GM18520 (cell line): Measurements from ENCODE around the gene PPIP5K1.
A peak's percentile ranks its signal among the peaks of the same experiment; 100 is the strongest.

ENCODE experiments used
- ATAC-seq: cut with Tn5 transposase; IDR thresholded peaks from one replicate; pipeline ENCODE4 v1.9.1; 2021; ENCODE audit not compliant: unreplicated experiment

Gene PPIP5K1

DNA sequence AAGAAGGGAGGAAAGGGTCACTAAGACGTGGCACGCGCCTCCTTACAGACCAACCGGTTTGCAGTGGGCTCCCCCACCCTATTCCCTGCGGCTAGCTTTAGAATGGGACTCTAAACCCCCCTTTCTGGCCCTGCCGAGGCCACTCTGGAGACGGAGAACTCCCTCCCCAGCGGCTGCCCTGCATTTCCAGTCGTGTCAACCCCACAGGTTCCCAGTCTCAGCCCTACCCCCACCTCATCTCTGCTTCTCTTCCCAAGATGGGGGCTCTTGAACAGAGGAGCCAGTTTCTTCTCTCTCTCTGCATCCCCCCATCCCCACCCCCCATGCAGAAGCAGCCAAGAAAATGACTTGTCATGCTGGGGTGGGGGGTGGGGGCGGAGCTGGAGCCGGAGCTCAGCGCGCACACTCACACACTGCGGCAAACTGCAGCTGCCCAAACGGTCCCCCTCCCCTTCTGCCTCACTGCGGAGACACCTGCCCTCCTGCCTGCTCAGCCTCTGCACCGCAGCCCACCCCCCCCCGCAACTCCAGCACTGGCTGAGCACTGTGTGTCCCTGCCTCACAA is 71.7 kb downstream of the PPIP5K1 start:
- no peak for ATAC-seq

DNA sequence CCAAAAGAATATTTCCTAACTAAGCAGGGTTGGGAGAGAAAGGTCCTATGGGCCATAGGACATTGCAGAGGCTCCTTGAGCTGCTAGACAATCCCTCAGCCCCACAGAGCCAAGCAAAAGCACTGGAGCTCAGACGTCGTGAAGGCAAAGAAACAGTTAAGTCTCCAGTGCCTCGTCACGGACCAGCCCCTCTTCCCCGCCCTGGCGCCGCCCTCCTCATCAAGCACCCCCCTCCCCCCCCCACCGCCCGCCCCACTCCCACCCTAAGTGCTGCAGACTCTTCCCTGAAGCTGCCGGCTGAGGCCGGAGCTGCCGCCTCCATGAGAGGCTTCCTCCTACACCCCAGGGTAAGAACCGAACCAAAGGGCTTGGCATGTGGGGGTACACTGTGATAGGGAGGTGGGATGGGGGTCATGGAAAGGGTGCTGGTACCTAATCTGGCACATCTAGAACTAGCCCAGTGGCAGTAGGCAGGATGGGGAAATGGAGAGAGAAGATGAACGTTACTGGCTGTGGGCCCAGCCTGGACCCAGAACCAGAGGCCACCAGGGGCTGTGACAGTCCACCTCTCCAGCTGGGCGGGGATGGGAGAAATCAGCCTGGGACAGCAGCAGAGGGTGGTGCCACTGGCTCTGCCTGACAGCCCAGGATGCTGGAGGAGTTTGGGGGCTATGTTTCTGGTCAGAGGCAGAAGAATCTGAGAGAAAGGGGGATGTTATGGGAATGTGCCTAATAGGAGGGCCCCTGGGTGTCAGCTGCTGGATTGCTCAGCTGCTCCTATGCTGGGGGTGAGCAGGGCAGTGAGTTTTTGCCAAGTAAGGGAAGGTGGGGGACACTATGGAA is 72.4 kb downstream of the PPIP5K1 start, which contains the start of gene MAP1A:
Gene MAP1A, plus strand, starts transcription at position 255 of the 843 bp plus-strand sequence. CDS start 3,866 bp downstream, outside the sequence.
- ATAC-seq = no peak

DNA sequence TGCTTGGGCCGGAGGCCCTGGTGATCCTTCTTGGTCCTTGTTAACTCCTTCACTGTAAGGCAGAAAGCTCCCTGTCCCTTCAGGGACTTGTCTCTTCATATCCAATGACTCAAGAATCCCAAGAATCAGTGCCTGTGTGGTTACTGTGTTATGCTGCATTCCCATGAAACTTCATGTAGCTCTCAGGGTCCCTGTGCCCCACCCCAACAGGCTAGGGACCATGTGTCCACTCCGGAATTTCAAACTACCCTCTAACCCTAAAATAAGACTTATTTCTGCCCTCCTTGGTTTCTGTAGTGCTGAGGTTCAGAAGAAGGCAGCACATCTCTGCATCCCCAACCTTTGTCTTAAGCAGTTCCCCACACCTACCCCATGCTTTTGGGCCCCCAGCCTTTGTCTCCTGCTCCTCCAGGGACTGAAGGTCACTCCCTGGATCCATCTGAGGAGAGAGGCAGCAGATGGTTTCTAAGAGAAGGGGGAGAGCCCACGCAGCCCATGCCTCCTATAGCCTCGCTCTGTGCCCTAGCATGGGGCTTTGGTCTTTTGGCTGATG is 73.1 kb downstream of the PPIP5K1 start:
- ATAC-seq = no peak

DNA sequence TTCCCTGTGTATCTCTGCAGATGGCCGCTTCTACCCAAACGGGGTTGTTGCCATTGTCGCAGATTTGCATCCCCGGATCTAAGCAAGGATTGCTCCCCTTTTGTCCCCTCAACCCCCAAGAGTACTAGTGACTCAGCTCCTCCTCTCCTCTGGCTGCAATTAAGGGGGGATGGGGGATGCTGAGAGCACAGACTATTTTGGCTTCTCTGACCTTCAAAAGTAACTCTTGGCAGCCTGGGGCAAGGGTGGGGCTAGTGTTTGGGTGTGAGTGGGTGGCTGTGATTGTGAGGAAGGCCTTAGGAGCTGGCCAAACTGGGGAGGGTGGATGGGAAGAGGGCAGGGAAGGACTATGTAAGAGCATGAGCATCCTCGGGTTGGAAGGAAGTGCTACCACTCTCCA is 73.8 kb downstream of the PPIP5K1 start:
- ATAC-seq = no peak

DNA sequence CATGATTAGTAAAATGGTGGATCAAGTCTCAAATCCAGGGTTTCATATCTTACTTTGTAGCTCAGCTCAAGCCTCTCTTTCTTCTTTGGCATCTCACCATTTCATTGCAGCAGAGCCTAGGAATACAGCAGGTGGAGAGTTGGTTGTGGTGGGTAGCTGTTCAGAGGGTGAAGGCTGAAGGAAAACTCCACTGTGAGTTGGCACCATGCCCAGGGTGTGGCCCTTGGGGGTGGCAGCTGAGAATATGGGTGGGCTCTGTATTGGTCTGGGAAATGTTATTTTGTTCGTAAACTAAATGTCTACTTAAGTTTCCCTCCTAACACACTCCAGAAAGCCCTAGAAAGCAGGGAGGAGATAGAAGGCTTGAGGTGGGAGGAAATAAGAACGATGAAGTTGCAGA is 74.3 kb downstream of the PPIP5K1 start:
- ATAC-seq = no peak

DNA sequence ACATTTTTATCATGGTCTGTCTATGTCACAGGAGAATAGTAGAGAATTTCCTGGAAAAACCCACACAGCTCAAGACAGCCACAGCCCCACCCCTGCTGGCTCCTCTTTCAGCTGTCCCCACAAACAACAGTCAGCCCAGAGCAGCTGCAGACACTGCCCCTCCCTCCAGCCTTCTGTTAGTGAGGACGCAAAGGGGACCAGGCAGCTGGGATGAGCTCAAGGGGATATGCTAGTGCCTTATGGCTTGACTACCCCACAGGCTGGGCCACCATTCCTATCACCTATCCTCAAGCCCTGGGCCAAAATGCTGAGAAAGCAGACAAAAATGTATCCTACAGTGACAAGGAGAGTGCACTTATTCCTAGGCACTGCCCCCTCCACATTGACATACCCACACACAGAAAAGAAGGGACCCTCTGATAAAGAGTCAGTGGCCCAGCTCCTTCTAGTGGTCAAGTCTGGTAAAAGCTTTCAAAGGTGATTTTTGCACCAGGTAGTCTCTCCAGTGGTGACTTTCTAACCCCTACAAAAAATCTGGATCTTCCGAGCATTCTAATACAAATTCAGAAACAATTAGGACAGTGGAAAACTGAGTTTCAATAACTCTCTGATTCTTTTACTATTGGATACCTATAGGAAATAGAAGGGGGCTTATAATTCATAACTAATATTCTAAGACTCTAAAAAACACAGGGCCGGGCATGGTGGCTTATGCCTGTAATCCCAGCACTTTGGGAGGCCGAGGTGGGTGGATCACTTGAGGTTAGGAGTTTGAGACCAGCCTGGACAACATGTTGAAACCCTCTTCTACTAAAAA is 75.6 kb downstream of the PPIP5K1 start:
- no peak for ATAC-seq

DNA sequence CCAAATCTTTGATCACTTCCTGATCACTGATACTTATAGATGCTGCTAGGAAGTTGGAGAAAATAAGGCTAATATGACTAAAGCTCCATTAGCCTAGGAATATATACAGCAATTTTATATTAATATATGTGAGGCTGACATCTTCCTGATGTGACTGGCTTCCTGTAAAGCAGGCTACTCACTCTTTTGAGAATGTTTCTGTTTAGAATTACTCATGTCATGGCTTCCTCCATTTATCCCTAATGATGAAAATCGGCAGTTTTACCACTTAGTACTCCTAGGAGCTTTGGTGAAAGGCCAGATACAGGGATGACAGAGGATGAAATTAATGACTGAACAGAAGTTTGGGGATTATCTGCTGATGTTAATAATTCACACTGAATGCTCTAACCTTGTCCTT is 76.5 kb downstream of the PPIP5K1 start:
- ATAC-seq = no peak

DNA sequence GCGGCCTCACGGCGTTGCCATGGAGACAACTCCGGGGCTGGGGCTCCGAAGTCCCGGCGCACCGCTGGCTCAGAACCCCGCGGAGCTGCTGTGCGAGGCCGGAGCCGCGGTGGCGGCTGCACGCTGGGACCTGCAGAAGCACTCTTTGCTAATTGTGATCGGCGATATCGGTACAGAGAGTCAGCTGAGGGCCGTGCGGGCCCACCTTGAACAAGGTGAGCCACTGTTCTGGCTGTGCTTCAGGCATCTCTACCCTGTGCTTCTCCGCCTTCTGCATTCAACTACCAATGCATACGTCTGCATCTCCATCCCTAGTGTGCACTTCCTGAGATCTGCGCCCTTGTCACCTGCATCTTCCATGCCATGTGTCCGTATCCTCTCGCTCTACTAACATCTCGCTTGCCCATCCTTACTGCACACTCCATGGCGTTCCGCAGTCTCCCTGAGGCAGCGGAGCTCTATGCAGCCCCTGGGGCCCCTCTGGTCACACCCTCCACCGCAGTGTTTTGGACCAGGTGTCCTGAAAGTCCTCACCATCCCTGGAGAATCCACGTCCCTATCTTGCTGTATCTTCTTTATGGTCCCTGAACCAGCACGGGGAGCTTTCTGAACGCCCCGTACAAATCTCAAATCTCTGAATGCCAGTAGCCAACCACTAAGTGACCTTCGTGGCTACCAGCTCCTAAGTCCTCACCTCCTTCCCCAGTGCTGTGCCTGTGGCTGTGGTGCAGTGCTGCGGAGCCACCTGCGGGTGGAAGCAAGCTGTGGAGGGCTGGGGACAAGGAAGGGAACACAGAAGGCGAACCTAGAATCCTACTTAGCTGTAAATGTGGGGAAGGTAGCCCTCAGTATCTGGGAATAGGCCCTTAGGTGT is 78.8 kb downstream of the PPIP5K1 start:
- ATAC-seq = no peak

DNA sequence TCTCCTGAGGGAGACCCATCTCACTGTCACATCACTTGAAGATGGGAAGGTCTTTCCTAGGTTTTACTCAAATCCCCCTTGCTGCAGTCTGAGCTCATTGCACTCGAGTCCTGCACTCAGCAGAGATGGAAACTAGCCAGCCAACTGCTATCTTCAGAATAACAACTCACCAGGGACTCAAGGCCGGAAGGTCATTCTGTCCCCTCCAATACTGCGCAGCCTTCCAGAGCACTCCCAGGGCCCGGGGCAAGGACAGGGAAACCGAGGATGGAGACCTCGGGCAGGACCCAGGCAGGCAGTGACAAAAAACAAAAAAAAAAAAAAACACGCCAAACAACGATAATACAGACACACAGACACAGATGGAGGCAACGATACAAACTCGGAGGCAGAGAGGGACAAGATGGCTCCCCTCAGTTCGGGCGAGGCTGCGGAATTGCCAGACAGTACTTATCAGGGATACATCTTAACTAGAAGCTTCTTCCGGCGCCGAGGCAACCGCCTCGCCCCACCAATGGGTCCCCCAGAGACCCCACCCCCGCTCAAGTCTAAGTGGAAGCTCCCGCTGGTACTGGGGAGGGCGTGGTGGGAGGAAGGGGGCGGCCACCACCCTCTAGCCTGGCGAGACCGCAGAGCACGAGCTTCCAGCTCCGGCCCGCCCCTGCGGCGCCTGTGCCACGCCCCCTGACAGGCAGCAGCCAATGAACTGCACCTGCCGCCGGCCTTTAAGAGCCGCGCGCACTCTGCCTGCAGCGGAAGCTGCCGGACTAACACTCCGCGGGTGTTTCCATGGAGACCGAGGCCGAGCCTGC is 79.6 kb downstream of the PPIP5K1 start:
- ATAC-seq = peak; percentile 95

DNA sequence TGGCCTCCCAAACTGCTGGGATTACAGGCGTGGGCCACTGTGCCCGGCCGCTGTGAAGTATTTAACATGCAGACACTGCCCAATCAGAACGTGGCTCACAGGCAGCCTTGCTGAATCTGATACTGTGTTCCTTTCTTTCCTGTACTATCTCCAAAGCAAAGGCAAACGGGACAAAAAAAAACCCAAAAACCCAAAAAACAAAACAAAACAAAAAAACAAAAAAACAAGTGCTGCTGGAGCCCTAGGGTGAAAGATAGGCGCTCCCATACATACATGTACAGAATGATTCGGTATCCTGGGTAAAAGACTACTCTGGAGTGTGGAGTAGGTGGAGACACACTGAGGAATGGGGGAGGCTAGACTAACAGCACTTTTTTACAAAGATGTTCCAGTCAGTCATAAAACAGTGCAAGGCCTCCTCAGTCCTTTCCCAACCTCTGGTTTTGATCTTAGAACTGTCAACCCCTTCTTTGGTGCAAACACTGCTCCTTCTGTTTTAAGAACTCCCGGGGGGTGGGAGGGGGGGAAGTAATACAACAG is 80.3 kb downstream of the PPIP5K1 start:
- no peak for ATAC-seq

DNA sequence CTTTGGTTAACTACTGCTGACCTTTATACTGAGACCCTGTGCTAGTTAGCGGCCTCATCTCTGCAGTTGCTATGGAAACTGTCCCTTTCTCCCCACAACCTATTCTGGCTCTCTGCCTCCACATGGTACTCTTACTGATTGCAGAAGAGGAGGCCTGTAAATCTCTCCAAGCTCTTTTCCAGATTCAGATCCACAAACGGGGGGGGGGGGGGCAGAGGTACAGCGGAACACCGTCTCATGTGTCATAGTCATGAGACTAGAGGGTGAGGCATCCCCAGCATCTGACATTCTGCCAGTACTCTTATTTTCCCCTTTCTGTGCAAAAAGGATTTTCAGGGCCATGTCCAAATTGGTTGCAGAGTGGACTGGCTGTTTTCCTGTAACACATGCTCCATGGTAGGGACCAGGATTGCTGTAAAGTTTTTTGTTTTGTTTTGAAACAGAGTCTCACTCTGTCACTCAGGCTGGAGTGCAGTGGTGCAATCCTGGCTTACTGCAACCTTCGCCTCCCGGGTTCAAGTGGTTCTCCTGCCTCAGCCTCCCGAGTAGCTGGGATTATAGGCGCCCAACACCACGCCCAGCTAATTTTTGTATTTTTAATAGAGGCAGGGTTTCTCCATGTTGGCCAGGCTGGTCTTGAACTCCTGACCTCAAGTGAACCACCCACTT is 80.9 kb downstream of the PPIP5K1 start:
- no peak for ATAC-seq

DNA sequence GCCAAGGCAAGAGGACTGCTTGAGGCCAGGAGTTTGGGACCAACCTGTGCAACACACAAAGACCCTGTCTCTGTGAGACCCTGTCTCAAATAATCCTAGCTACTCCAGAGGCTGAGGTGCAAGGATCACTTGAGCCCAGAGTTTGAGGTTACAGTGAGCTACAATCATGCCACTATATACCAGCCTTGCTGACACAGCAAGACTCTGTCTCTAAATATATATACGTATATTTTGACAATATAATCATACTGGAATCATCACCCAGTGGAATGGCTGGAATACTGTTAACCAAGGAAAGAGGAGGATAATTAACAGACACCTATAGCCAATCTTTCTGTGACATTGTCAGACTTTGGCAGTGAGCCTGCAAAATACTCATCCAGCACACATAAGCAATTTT is 81.6 kb downstream of the PPIP5K1 start:
- no peak for ATAC-seq

DNA sequence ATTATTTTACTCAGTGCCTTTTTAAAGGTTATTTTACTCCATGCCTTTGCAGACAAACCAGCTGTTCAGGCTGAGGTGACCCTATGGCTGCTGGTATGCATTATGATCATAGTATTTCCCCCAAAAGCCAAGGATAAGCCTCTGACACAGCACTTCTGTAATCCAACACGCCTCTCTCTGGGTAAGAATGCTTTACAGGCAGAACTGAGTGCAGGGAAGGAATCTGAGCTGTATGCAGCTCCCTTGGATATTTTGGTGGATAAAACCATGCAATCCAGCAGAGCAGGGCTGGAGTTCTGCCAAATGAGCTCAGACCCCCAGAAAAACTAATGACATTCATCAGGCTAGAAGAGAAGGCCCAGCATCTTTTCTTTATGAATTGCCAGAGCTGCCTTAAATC is 84.3 kb downstream of the PPIP5K1 start:
- ATAC-seq = no peak

DNA sequence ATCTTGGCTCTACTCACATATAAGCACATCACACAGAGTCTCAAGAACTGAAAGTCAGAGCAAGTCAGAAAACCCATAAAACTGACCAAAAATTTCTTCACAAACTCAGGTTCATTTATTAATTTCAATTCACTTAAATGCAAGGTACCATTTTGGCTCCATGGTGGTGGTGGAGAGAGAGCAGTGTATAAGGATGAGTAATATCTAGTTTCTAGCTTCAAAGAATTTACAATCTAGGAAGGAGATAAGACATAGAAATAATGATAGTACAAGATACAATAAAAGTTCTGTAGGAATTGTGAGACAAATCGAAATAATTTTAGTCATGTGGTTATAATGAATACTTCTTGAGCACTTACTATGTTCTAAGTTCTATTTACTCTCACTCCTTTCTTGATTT is 90.4 kb downstream of the PPIP5K1 start:
- ATAC-seq = no peak

DNA sequence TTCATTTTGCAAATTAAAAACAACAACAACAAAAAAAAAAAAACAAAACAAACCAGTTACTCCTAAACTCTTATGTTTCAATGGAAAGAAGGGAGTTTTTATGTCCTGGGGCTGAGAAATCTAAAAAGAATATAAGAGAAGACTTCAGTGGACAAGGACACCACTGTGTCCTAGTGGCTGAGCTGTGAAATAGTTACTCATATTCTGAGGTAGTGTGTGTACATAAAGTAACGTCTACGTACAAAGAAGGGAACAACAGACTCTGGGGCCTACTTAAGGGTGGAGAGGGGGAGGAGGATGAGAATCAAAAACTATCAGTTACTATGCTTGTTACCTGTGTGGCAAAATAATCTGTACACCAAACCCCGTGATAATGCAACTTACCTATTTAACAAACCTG is 91.0 kb downstream of the PPIP5K1 start:
- ATAC-seq = no peak

DNA sequence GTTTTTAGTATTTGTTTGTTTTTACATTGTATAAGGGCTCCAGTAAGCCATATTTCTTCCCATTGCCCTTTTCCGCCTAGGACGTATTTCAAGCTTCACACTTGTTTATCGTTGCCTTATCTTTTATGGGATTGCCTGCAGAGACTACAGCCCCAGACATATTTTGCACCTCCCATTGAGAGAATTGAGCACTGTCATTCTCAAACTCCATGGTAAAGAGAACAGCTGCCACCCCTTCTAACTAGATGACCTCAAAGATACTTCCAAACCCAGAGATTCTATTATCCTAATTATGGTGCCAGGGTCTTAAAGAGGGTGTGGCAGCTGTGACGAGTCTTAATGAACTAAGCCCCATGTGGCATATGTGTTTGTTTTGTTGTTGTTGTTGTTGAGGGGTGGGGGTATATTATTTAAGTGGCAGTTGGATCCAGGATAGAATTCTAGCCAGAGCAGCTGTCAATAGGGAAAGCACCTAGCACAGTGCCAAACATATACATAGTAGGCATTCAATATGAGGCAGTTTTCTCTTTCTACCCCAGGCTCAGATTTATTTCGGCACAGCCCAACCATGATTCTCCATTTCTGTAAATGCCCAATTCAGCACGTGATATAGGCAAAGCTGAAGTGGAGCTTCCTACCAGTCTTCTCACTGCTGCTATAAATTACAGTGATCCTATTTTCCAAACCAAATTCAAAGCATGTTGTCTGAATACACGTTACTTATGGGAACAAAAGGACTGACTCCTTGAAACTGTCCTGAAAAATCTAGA is 96.1 kb downstream of the PPIP5K1 start:
- ATAC-seq = no peak

DNA sequence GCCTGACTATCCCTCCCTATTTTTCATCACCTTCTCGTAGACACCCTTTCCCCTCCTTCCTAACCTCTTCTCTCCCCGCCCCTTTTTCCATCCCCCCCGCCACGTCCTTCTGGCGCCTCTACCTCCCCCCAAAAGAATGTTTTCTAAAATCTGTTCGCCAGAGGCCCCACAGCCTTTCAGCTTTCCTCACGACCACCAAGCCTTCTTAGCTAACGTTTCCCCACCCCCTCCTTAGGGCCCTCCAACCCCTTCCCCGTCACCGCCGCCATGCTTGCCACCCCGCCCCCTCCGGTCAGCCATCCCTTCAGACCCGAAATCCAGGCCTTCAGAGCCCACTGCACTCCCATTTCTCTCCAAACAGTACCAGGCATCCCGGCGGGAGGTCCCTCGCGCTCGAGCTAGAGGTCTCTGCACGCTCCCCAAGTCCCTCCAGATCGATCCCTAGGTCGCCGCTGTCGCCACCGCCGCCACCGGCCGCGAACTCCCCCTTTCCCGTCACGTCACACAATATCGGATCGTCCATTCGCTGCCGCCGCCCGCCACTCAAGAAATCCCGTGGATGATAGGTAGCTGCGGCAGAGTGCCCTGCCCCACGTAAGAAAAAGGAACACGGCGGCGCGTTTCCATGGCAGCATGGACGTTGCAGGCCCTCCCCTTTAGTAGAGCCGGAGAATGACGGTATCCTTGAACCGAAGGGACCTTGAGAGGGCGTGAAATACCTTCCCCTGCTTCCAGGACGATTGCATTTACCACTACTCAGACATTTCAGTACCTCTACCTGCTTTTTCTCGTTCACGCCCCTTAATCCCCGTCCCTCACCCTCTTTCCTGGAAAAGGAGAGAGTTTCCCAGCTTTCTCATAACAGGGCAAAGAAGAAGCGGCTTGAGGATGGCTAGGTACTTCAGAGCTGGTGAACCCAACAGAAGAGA is 97.1 kb downstream of the PPIP5K1 start, which contains the start of gene TP53BP1:
Gene TP53BP1, minus strand, starts transcription at position 484 of the 929 bp plus-strand sequence. Its CDS starts 113 bp downstream, at position 371.
- ATAC-seq = peak; percentile 91
